ENCODE results near the gene KRT81. TPM values are rescaled to one million over a fixed set of nuclear protein-coding genes. Genes with fewer than 3 reads are reported as not detected.

The KRT81 gene
- total RNA-seq, 1 donor from 2014 or later = 0.16 TPM

DNA sequence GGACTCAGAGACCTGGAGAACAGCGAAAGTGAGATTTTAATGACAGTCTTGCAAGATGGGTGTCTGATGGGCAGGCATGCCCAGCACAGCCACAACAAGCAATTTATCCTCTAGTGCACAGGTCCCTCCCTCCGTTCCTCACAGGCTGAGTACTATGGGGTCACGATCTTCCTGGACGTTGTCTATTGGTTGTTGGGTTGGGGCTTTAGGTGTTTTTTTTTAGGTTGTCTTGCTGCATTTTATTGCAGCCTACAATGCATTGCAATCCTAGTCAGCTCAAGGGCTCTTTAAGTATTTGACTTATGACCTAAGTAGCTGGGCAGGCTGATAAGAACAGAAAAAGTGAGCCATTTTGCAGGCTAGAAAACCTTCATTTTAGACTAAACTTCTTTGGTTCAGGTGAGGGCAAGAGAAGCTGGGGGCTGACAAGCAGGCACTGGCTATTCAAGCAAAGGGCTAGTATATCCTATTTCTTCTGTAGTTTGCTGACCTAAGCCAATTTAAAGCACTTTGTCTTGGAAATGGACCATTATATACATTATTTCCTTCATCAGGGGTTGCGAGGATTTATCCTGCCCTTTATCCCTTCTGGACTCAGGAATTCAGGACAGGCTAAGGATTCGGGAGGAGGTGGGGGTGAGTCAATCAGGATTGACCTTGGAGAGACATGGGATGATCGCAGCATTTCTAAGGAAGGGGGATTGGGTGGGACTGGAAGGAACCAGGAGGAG lies 52.3 kb downstream of the KRT81 start:
- H3K36me3 Mint-ChIP-seq = peaks cover 4% of the 10 kb centered on the region
- no peak overlapping the region for H3K4me3 Mint-ChIP-seq
- no peak overlapping the region for H3K27ac Mint-ChIP-seq
- H3K4me1 Mint-ChIP-seq = peaks cover 21% of the 10 kb centered on the region
- H3K27me3 Mint-ChIP-seq (ENCODE audit: low read depth) = peaks cover 10% of the 10 kb centered on the region
- TF ChIP-seq, protein P1, sequence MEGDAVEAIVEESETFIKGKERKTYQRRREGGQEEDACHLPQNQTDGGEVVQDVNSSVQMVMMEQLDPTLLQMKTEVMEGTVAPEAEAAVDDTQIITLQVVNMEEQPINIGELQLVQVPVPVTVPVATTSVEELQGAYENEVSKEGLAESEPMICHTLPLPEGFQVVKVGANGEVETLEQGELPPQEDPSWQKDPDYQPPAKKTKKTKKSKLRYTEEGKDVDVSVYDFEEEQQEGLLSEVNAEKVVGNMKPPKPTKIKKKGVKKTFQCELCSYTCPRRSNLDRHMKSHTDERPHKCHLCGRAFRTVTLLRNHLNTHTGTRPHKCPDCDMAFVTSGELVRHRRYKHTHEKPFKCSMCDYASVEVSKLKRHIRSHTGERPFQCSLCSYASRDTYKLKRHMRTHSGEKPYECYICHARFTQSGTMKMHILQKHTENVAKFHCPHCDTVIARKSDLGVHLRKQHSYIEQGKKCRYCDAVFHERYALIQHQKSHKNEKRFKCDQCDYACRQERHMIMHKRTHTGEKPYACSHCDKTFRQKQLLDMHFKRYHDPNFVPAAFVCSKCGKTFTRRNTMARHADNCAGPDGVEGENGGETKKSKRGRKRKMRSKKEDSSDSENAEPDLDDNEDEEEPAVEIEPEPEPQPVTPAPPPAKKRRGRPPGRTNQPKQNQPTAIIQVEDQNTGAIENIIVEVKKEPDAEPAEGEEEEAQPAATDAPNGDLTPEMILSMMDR (IDR thresholded peaks at IDR 0.05; ENCODE audit: unreplicated experiment) = no peak
- no peak for DNase-seq (ENCODE audit: low spot score in 2 of 2, unreplicated experiment in 2 of 2)
- H3K9me3 Mint-ChIP-seq = no peaks in the 10 kb centered on the region

DNA sequence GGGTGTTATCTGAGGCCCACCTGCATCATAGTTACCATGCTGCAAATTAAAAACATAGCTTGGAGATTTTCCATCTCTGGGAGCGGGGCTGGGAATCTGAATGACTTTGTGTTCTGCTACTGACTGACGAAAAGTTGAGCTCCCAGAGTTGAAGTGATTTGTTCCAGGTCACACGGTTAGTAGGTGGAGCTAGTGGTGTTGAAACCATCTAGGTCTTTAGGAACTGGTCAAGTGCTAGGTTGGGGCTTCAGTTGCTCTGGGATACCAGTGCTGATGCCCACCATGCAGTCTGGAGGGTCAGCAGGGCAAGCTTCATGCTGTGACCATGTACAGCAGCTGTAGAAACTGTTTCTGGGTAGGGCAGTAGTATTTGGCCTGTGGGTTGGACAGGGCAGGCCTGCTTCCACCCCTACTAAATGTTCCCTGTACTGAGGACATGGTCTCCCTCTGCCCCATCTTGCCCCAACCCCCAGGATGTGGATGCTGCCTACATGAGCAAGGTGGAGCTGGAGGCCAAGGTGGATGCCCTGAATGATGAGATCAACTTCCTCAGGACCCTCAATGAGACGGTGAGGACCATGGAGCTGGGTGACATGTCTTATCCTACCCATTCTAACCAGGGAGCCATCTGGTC lies 53.0 kb downstream of the KRT81 start:
- TF ChIP-seq, protein P1 (IDR thresholded peaks at IDR 0.05; ENCODE audit: unreplicated experiment) = no peak
- peaks cover 4% of the 10 kb centered on the region for H3K36me3 Mint-ChIP-seq
- H3K4me3 Mint-ChIP-seq = no peak overlapping the region
- peaks cover 19% of the 10 kb centered on the region for H3K4me1 Mint-ChIP-seq
- no peaks in the 10 kb centered on the region for H3K9me3 Mint-ChIP-seq
- H3K27ac Mint-ChIP-seq = no peak overlapping the region
- peaks cover 15% of the 10 kb centered on the region for H3K27me3 Mint-ChIP-seq (ENCODE audit: low read depth)
- DNase-seq (ENCODE audit: low spot score in 2 of 2, unreplicated experiment in 2 of 2) = no peak

DNA sequence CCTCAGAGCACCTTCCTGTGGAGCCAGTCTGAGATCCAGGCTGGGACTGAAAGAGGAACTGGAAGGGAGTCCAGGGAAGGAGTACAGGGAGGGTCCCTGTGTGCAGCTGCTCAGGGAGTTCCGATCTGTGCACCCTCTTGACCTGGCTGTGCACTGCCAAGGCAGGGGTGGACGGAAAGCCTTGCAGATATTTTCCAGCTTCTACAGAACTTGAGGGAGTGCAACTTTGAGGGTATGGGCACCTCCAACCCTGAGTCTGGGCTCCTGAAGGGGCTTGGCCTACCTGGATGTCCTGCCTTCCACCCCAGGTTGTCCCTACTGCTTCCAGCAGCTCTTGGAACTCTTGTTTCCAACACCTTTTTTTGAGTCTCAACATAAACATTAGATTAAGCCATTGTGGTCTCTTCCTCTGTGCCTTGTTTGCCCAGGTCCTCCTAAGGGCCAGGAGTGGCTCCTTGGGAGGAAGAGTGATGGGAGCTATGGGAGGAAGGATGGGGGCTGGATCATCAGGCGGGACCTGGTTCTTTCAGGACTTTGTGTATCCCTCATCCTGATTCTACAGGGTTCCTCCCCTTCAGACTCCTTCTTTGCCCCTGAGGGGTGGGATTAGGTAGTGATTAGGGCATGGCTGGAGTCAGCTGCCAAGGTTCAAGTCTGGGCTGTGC lies 54.8 kb downstream of the KRT81 start:
- Mint-ChIP-seq H3K27ac (no peak overlapping the region), H3K9me3 (no peaks in the 10 kb centered on the region), H3K4me3 (no peak overlapping the region), H3K27me3 (ENCODE audit: low read depth) (peaks cover 30% of the 10 kb centered on the region), H3K4me1 (peaks cover 30% of the 10 kb centered on the region), H3K36me3 (peaks cover 4% of the 10 kb centered on the region)
- TF ChIP-seq, protein P1 (IDR thresholded peaks at IDR 0.05; ENCODE audit: unreplicated experiment) = no peak
- DNase-seq (ENCODE audit: low spot score in 2 of 2, unreplicated experiment in 2 of 2) = no peak

Other genes starting within 250 kb of the KRT81 start
- gene NR4A1, start 240.1 kb downstream of the KRT81 start, total RNA-seq = 138 to 141 TPM (median 141 TPM) in 3 replicates
- 29.4 to 32.8 TPM (median 32.6 TPM) in 3 replicates for gene ATG101, start 221.6 kb downstream of the KRT81 start, total RNA-seq
- gene SMIM41, start 211.8 kb downstream of the KRT81 start, total RNA-seq = 0.16 TPM in 1 of 3 replicates, not detected in the others
- gene KRT80, start 99.5 kb downstream of the KRT81 start, total RNA-seq = 2.7 to 3.0 TPM (median 3.0 TPM) in 3 replicates
- gene KRT7, start 58.3 kb downstream of the KRT81 start, total RNA-seq = 85.5 to 90.3 TPM (median 86.6 TPM) in 3 replicates
- 0.16 TPM in 1 of 3 replicates, not detected in the others for gene KRT86, start 16.9 kb downstream of the KRT81 start, total RNA-seq
- not detected in 3 replicates for gene KRT83, start 29.9 kb upstream of the KRT81 start, total RNA-seq
- gene KRT85, start 75.9 kb upstream of the KRT81 start, total RNA-seq = not detected in 3 replicates
- gene KRT84, start 94.1 kb upstream of the KRT81 start, total RNA-seq = not detected in 3 replicates
- not detected in 3 replicates for gene KRT82, start 114.8 kb upstream of the KRT81 start, total RNA-seq
- not detected in 3 replicates for gene KRT75, start 142.8 kb upstream of the KRT81 start, total RNA-seq
- not detected in 3 replicates for gene KRT6B, start 160.6 kb upstream of the KRT81 start, total RNA-seq
- not detected in 3 replicates for gene KRT6C, start 182.3 kb upstream of the KRT81 start, total RNA-seq
- 1.2 TPM in 1 of 3 replicates, not detected in the others for gene KRT6A, start 201.7 kb upstream of the KRT81 start, total RNA-seq
- gene KRT5, start 228.9 kb upstream of the KRT81 start, total RNA-seq = 0.51 to 1.4 TPM (median 0.72 TPM) in 3 replicates